ENCODE results near the gene ABHD14A.
A peak's percentile ranks its signal among the peaks of the same experiment; 100 is the strongest.

ABHD14A gene

DNA sequence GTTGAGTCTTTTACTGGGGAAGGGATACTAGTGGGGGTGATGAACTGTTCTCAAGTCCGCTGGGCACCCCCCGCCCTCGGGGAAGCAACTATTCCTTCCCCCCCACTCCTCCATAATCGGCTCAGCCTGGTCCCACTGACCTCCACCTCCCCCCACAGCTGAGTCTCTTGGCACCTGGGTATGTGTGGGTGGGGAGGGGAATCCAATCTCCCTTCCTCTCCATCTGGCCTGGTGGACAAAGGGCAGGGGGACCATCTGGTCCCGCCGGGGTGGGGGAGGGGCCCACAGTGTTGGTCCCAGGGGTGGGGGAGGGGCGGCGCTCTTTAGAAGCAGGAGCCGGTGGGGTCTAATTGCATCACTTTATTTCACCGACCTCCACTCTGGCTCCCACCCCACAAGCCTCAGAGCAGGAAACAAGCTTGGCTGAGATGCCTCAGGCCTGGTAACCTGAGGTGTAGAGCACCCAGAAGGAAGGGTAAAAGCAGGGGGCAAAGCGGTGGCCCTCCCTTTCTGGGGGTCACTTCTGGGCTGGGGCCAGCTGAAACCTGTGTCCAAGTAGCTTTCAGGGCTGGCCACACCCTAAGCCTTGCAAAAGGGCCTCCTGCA lies 6.6 kb upstream of the ABHD14A start:
- no peak for DNase-seq (ENCODE audit: low read depth)

GRCh38 chr3:51968883-51969678 lies 5.8 kb upstream of the ABHD14A start:
- DNase-seq (ENCODE audit: low read depth) = no peak
- TF ChIP-seq CTCF (IDR thresholded peaks at IDR 0.05; ENCODE audit: control insufficient read depth, insufficient read depth, low read depth, low read length, missing control alignments) = no peak
- no peak overlapping the region for H3K4me3 ChIP-seq (ENCODE audit: control insufficient read depth, low read depth, low read length)

More for the DNA sequence above, 6.6 kb upstream of the ABHD14A start:
- H3K4me3 ChIP-seq (ENCODE audit: control insufficient read depth, low read depth, low read length) = peak overlapping the region; percentile 69
- no peak for TF ChIP-seq CTCF (IDR thresholded peaks at IDR 0.05; ENCODE audit: control insufficient read depth, insufficient read depth, low read depth, low read length, missing control alignments)

- no peak for DNase-seq (ENCODE audit: low read depth)
- TF ChIP-seq CTCF (IDR thresholded peaks at IDR 0.05; ENCODE audit: control insufficient read depth, insufficient read depth, low read depth, low read length, missing control alignments) = no peak
- H3K4me3 ChIP-seq (ENCODE audit: control insufficient read depth, low read depth, low read length) = no peak overlapping the region
These were observed 5.0 kb upstream of the ABHD14A start for GRCh38 chr3:51969841-51970240.

DNA sequence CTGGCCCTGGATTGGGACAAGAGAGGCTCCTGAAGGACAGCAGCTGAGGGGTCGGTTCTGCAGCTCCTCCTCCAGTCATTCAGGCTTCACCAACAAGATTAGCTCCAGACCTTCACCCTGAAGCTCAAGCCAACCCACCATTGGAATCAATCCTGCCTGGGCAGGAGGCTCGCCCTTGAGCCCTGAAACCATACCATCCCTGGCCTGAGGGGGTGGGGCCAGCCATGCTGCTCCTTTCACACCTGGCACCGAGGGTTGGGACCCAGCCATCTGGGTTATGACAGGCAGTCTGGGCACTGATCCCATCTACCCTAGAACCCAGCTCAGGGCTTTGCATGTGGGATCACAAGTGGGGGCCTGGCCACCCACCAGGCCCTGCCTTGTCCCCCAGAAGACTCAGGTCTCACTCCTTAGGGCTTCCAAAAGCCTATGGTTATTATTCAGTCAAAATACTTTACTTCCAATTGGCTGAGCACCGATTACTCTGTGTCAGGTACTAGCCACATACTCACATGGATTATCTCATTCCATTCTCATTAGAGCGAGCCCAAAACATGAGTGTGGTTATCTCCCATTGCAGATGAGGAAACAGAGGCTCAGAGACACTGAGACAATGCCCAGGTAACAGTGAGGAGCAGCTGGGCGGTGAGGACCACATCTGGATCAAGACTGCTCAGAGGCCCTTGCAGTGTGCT lies 4.1 kb upstream of the ABHD14A start:
- no peak for DNase-seq (ENCODE audit: low read depth)
- no peak for TF ChIP-seq CTCF (IDR thresholded peaks at IDR 0.05; ENCODE audit: control insufficient read depth, insufficient read depth, low read depth, low read length, missing control alignments)
- no peak overlapping the region for H3K4me3 ChIP-seq (ENCODE audit: control insufficient read depth, low read depth, low read length)

DNA sequence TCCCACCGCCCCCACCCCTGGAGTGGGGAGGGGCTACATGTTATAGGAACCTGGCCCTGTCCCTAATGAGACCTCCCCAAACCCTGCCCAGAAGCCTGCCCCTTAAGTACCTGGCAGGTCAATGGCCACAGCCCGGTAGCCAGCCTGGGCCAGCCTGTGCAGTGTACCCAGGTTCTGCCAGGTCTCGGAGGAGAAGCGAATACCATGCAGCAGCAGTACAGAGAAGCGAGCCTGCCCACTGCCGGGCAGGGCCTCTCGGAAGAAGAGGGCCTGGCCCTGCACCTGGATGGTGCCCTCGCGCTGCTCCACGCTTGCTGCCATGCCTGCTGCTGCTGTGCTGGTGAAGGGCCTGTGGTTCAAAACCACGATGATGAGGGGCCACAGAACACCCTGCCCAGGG lies 3.5 kb upstream of the ABHD14A start:
- TF ChIP-seq CTCF (IDR thresholded peaks at IDR 0.05; ENCODE audit: control insufficient read depth, insufficient read depth, low read depth, low read length, missing control alignments) = no peak
- H3K4me3 ChIP-seq (ENCODE audit: control insufficient read depth, low read depth, low read length) = no peak overlapping the region
- no peak for DNase-seq (ENCODE audit: low read depth)

DNA sequence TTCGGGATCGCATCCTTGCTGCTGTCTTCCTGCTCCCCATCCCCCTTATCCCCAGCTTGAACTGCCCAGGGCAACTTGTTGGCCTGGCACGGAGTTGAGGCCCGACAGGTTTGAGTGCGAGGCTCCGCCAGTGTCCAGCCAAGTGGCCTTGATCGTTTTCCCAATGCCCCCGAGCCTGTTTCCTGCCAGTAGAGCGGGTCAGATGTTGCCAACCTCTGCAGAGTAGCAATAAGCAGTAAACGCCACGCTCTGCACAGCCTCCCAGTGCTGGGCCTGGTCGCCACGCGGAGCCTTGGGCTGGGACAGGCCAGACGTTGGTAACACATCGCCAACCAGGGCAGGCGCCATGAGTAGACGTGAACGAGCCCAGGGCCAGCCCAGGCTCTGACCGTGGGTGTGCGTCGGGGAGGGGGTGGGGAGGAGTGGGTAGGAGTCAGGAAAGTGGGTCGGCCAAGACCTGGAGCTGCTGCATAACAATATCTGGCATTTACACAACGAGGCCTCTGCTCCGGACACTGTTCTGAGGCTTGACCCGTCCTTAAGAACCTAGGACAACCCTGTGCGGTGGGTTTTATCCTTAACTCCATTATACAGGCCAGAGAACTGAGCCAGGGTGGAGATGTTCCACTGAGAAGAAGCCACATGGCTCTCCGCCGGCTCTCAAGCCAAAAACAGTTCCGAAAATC lies 444 bp upstream of the ABHD14A start:
- H3K4me3 ChIP-seq (ENCODE audit: control insufficient read depth, low read depth, low read length) = peak overlapping the region; percentile 53
- no peak for TF ChIP-seq CTCF (IDR thresholded peaks at IDR 0.05; ENCODE audit: control insufficient read depth, insufficient read depth, low read depth, low read length, missing control alignments)
- DNase-seq (ENCODE audit: low read depth) = no peak

Data from AG09309 (cell line).